ENCODE results near the gene TMEM182.
A peak's percentile ranks its signal among the peaks of the same experiment; 100 is the strongest.

GRCh38 chr2:102736410-102737409 is 25.1 kb upstream of the TMEM182 start:
- TF ChIP-seq ZNF335 (tag by site-specific recombination; conservative IDR thresholded peaks at IDR 0.05) (peak; percentile 69; the same call in 1 of the 2 replicates), ZNF629 (tag by site-specific recombination; IDR thresholded peaks at IDR 0.05) (no peak), ZNF558 (tag by site-specific recombination; IDR thresholded peaks at IDR 0.05) (no peak), ZBTB7A (tag by site-specific recombination; IDR thresholded peaks at IDR 0.05; ENCODE audit: low read depth) (no peak), ZNF398 (tag by site-specific recombination; IDR thresholded peaks at IDR 0.05) (no peak), TCF7L2 (IDR thresholded peaks at IDR 0.05; ENCODE audit: borderline replicate concordance, low read depth, low read length) (no peak), ZSCAN16 (tag by site-specific recombination; IDR thresholded peaks at IDR 0.05) (no peak), YY1 (tag by site-specific recombination; IDR thresholded peaks at IDR 0.05) (no peak), SP2 (tag by site-specific recombination; IDR thresholded peaks at IDR 0.05) (peak; percentile 40)
- TF ChIP-seq, protein P1, sequence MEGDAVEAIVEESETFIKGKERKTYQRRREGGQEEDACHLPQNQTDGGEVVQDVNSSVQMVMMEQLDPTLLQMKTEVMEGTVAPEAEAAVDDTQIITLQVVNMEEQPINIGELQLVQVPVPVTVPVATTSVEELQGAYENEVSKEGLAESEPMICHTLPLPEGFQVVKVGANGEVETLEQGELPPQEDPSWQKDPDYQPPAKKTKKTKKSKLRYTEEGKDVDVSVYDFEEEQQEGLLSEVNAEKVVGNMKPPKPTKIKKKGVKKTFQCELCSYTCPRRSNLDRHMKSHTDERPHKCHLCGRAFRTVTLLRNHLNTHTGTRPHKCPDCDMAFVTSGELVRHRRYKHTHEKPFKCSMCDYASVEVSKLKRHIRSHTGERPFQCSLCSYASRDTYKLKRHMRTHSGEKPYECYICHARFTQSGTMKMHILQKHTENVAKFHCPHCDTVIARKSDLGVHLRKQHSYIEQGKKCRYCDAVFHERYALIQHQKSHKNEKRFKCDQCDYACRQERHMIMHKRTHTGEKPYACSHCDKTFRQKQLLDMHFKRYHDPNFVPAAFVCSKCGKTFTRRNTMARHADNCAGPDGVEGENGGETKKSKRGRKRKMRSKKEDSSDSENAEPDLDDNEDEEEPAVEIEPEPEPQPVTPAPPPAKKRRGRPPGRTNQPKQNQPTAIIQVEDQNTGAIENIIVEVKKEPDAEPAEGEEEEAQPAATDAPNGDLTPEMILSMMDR (tag by site-specific recombination; IDR thresholded peaks at IDR 0.05) = no peak

All from HEK293 (cell line).